HEK293 (cell line): ENCODE results near the gene FAM83C.

Experiments used
- CTCF ChIA-PET: fragments of 350-600 bp; formaldehyde crosslinking; extraction: SDS; loops from one replicate; lab custom pipeline; 2021; ENCODE audit warnings: antibody characterized with exemption; lab: Yijun Ruan, JAX
- POLR2A ChIA-PET: fragments of 300-600 bp; formaldehyde crosslinking; extraction: SDS; loops from one replicate; lab custom pipeline; 2020; ENCODE audit warnings: antibody characterized with exemption, inconsistent platforms; lab: Yijun Ruan, JAX
- H3K27ac ChIP-seq: fragments of 200-500 bp; sonication (Bioruptor generic); 2 replicates; pipeline ENCODE4 v1.5.1; 2014; ENCODE audit warnings: low read depth, low read length, control low read depth, inconsistent platforms; ENCODE audit errors: extremely low read depth
- H3K36me3 ChIP-seq, 2 experiments: fragments of 200-500 bp in 1 of 2; sonication (Bioruptor generic) in 1 of 2; 1 replicate in 1 of 2; 2 replicates in 1 of 2; pipeline ENCODE4 v1.5.1; 2014 to 2017; ENCODE audit warnings: inconsistent platforms in 2 of 2, low read length in 2 of 2; ENCODE audit not compliant: control insufficient read depth in 2 of 2, insufficient read depth in 1 of 2
- H3K4me1 ChIP-seq: fragments of 200-500 bp; sonication (Bioruptor generic); 2 replicates; pipeline ENCODE4 v1.5.1; 2014; ENCODE audit warnings: mild to moderate bottlenecking, low read length, inconsistent platforms; ENCODE audit not compliant: control insufficient read depth, insufficient read depth
- H3K4me3 ChIP-seq: 2 replicates; pipeline ENCODE4 v1.5.1; 2011; ENCODE audit warnings: low read depth, mild to moderate bottlenecking, control low read depth, low read length, moderate library complexity
- H3K9me3 ChIP-seq: fragments of 200-500 bp; sonication (Bioruptor generic); 2 replicates; pipeline ENCODE4 v1.5.1; 2014; ENCODE audit warnings: low read depth, low read length, inconsistent platforms; ENCODE audit not compliant: control insufficient read depth, insufficient read depth
- ATF2 ChIP-seq: fragments of 450-650 bp; formaldehyde crosslinking; IDR thresholded peaks from 2 replicates; pipeline ENCODE4 v1.5.1; 2016; ENCODE audit warnings: missing biosample characterization, missing genetic modification characterization, low read depth
- CTCF ChIP-seq: fragments of 450-650 bp; formaldehyde crosslinking; IDR thresholded peaks from 2 replicates; pipeline ENCODE4 v1.5.1; 2016; ENCODE audit warnings: missing biosample characterization, missing genetic modification characterization
- GLIS1 ChIP-seq: fragments of 450-650 bp; formaldehyde crosslinking; IDR thresholded peaks from 2 replicates; pipeline ENCODE4 v1.5.1; 2016; ENCODE audit warnings: missing biosample characterization, missing genetic modification characterization
- HOXD13 ChIP-seq: sonication (generic); formaldehyde crosslinking; IDR thresholded peaks from 2 replicates; pipeline ENCODE4 v1.8.0; 2022; ENCODE audit warnings: missing genetic modification reagents, borderline replicate concordance
- KLF9 ChIP-seq: fragments of 450-650 bp; formaldehyde crosslinking; IDR thresholded peaks from 2 replicates; pipeline ENCODE4 v1.5.1; 2016; ENCODE audit warnings: missing biosample characterization, missing genetic modification characterization, low read depth
- OSR2 ChIP-seq: fragments of 450-650 bp; formaldehyde crosslinking; IDR thresholded peaks from 2 replicates; pipeline ENCODE4 v1.5.1; 2016; ENCODE audit warnings: missing biosample characterization, missing genetic modification characterization
- PRDM10 ChIP-seq: fragments of 450-650 bp; formaldehyde crosslinking; IDR thresholded peaks from 2 replicates; pipeline ENCODE4 v1.5.1; 2016; ENCODE audit warnings: missing biosample characterization, missing genetic modification characterization
- SP3 ChIP-seq: fragments of 450-650 bp; formaldehyde crosslinking; IDR thresholded peaks from 2 replicates; pipeline ENCODE4 v1.5.1; 2016; ENCODE audit warnings: missing biosample characterization, missing genetic modification characterization
- SP7 ChIP-seq: fragments of 450-650 bp; formaldehyde crosslinking; IDR thresholded peaks from 2 replicates; pipeline ENCODE4 v1.5.1; 2016; ENCODE audit warnings: missing biosample characterization, missing genetic modification characterization
- ZBTB11 ChIP-seq: fragments of 450-650 bp; formaldehyde crosslinking; conservative IDR thresholded peaks from 2 replicates; pipeline ENCODE4 v1.5.1; 2016; ENCODE audit warnings: low read depth, missing biosample characterization, missing genetic modification characterization
- ZNF10 ChIP-seq: fragments of 450-650 bp; formaldehyde crosslinking; IDR thresholded peaks from 2 replicates; pipeline ENCODE4 v1.5.1; 2017; ENCODE audit warnings: missing biosample characterization, missing genetic modification characterization
- ZNF18 ChIP-seq: fragments of 450-650 bp; formaldehyde crosslinking; IDR thresholded peaks from 2 replicates; pipeline ENCODE4 v1.5.1; 2016; ENCODE audit warnings: missing biosample characterization, missing genetic modification characterization
- ZNF184 ChIP-seq: fragments of 450-650 bp; IDR thresholded peaks from 2 replicates; pipeline ENCODE4 v1.5.1; 2018; ENCODE audit warnings: missing biosample characterization, mild to moderate bottlenecking, missing genetic modification characterization
- ZNF292 ChIP-seq: fragments of 450-650 bp; formaldehyde crosslinking; IDR thresholded peaks from 2 replicates; pipeline ENCODE4 v1.5.1; 2016; ENCODE audit warnings: low read depth, missing biosample characterization, missing genetic modification characterization, borderline replicate concordance
- ZNF416 ChIP-seq: fragments of 450-650 bp; formaldehyde crosslinking; IDR thresholded peaks from 2 replicates; pipeline ENCODE4 v1.5.1; 2016; ENCODE audit warnings: missing biosample characterization, missing genetic modification characterization
- ZNF426 ChIP-seq: fragments of 450-650 bp; formaldehyde crosslinking; IDR thresholded peaks from 2 replicates; pipeline ENCODE4 v1.5.1; 2017; ENCODE audit warnings: missing biosample characterization, missing genetic modification characterization, mild to moderate bottlenecking, inconsistent platforms, moderate library complexity
- ZNF585B ChIP-seq: fragments of 450-650 bp; formaldehyde crosslinking; IDR thresholded peaks from 2 replicates; pipeline ENCODE4 v1.5.1; 2016; ENCODE audit warnings: missing biosample characterization, missing genetic modification characterization
- ZNF76 ChIP-seq: fragments of 450-650 bp; formaldehyde crosslinking; IDR thresholded peaks from 2 replicates; pipeline ENCODE4; 2016; ENCODE audit warnings: low read depth, missing biosample characterization, missing genetic modification characterization, borderline replicate concordance
- ZNF843 ChIP-seq: fragments of 450-650 bp; formaldehyde crosslinking; IDR thresholded peaks from 2 replicates; pipeline ENCODE4 v1.5.1; 2016; ENCODE audit warnings: missing biosample characterization, missing genetic modification characterization
- ZSCAN18 ChIP-seq: fragments of 450-650 bp; formaldehyde crosslinking; IDR thresholded peaks from 2 replicates; pipeline ENCODE4 v1.5.1; 2016; ENCODE audit warnings: missing biosample characterization, missing genetic modification characterization

The FAM83C gene

GRCh38 chr20:35325401-35325800, 33.2 kb upstream of the FAM83C start:
- H3K4me1 ChIP-seq, result peaks cover 6% of the 10 kb centered on the region
- no peak overlapping the region for H3K27ac ChIP-seq
- H3K9me3 ChIP-seq, result no peaks in the 10 kb centered on the region
- POLR2A ChIA-PET, result no interaction called here
- TF ChIP-seq ZNF292 (tag by site-specific recombination) (no peak), ZBTB11 (tag by site-specific recombination) (no peak), PRDM10 (tag by site-specific recombination) (no peak), ZSCAN18 (no peak), HOXD13 (no peak), ZNF416 (tag by site-specific recombination) (no peak), ZNF184 (no peak), ZNF426 (tag by site-specific recombination) (no peak), ZNF76 (tag by site-specific recombination) (no peak), ZNF18 (tag by site-specific recombination) (no peak)
- TF ChIP-seq, all 188 proteins: peak for 0
- Histone ChIP-seq H3K4me3 (no peak overlapping the region), H3K36me3 (no peaks in the 10 kb centered on the region)
- CTCF ChIA-PET, result interaction anchor here (0.5 to 0.6 kb wide), 2 partner anchors 17 to 20 kb away, joined by 3 to 4 read pairs; no protein-coding TSS in a partner anchor

- CTCF ChIA-PET, result interaction anchor here (1.0 to 2.9 kb wide), 3 partner anchors 9 to 127 kb away, joined by 6 to 49 read pairs (median 22); no protein-coding TSS in a partner anchor
- H3K4me3 ChIP-seq, result no peak overlapping the region
- H3K36me3 ChIP-seq, result no peaks in the 10 kb centered on the region
- H3K4me1 ChIP-seq, result peaks cover 32% of the 10 kb centered on the region
- H3K9me3 ChIP-seq, result no peaks in the 10 kb centered on the region
- POLR2A ChIA-PET, result interaction anchor here (0.9 to 2.9 kb wide), 3 partner anchors 15 to 134 kb away, joined by 4 to 14 read pairs (median 5); partner anchors contain the start of gene EIF6
- no peak overlapping the region for H3K27ac ChIP-seq
- TF ChIP-seq CTCF (tag by site-specific recombination) (no peak), ATF2 (tag by site-specific recombination) (no peak), ZNF10 (tag by site-specific recombination) (peak; percentile 95), GLIS1 (no peak), KLF9 (tag by site-specific recombination) (no peak), ZNF76 (tag by site-specific recombination) (no peak), ZNF843 (no peak), OSR2 (tag by site-specific recombination) (peak; percentile 94), SP3 (tag by site-specific recombination) (no peak), ZNF585B (tag by site-specific recombination) (no peak), SP7 (tag by site-specific recombination) (no peak), ZNF416 (tag by site-specific recombination) (no peak)
These were observed 28.3 kb upstream of the FAM83C start for GRCh38 chr20:35320396-35321126.
